Activated naive CD4-positive, alpha-beta T cell treated with anti-CD3 and anti-CD28 coated beads for 36 hours (primary cell): ENCODE results near the gene TM9SF1. TPM values are rescaled to one million over a fixed set of nuclear protein-coding genes. Genes with fewer than 3 reads are reported as not detected.

ENCODE experiments used
- CTCF ChIA-PET: fragments of 350-600 bp; sonication (Branson Sonifier 250); formaldehyde crosslinking; loops from one replicate; lab custom pipeline; 2021; ENCODE audit warnings: antibody characterized with exemption; lab: Charles Lee
- DNase-seq: peaks from one replicate; pipeline ENCODE4 v3.0.0-alpha.2; 2020
- H3K27ac Mint-ChIP-seq: one replicate; pipeline ENCODE4 v1.8.0; 2021; ENCODE audit warnings: mild to moderate bottlenecking, mixed read lengths
- H3K27me3 Mint-ChIP-seq: one replicate; pipeline ENCODE4 v1.8.0; 2021; ENCODE audit warnings: low read depth, mixed read lengths
- H3K36me3 Mint-ChIP-seq: one replicate; pipeline ENCODE4 v1.8.0; 2021; ENCODE audit warnings: low read depth, mixed read lengths
- H3K4me1 Mint-ChIP-seq: one replicate; pipeline ENCODE4 v1.8.0; 2021; ENCODE audit warnings: low read depth, mixed read lengths
- H3K4me3 Mint-ChIP-seq: one replicate; pipeline ENCODE4 v1.8.0; 2021; ENCODE audit warnings: mild to moderate bottlenecking, moderate library complexity, mixed read lengths
- H3K9me3 Mint-ChIP-seq: one replicate; pipeline ENCODE4 v1.8.0; 2021; ENCODE audit warnings: mixed read lengths
- intact Hi-C: fragments of 100-400 bp; cut with micrococcal nuclease; formaldehyde crosslinking; loops from one replicate; pipeline ENCODE4 v1.15.1; 2023
- total RNA-seq, 2 experiments: library from RNA; stranded (reverse); gene quantifications; one replicate each; pipeline ENCODE4 v1.2.3, GENCODE V29; 2021

Gene TM9SF1
- total RNA-seq, 2 experiments from 2014 or later = 14.7 to 15.1 TPM

DNA sequence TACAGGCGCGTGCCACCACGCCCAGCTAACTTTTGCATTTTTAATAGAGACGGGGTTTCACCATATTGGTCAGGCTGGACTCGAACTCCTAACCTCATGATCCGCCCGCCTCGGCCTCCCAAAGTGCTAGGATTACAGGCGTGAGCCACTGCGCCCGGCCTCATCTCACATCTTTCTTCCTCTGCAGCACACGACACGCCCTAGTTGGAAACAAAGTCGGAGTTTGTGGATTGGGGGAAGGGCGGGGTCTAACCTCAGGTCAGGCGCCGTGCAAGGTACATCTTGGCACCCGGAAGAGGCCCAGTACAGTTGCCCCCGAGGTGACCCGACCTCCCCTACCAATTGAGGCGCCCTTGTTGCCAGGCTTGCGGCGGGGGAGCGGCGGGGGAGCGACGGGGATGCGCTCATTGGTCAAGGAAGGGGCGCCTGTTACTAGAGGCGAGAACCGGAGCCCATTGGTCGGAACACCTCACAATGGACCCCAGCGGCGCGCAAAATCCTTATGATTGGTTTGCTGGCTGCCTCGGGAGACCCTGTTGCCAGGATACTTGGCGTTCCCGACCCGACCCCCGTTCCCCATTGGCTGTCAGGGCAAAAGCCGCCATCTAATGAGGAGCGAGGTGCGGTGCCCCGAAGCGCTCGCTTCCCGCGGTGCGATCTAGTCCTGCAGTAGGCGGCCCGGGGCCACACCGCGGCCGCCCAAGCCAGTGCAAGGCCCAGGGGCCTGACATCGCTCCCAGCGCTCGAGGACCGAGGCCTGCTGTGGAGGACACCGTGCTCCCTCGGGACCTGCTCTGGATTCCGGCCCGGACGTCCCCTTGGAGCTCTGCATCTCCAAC lies 23.6 kb downstream of the TM9SF1 start, which contains the start of gene REC8:
REC8 (plus strand) TSS at position 659 of the 839 bp plus-strand sequence. CDS start 473 bp downstream, outside the sequence.
- intact Hi-C loops = loop anchor here (1.0 kb wide), 1 partner anchor 17 kb away; the partner anchor contains the start of gene IPO4
- CTCF ChIA-PET = interaction anchor here (0.6 to 1.7 kb wide), 2 partner anchors 10 to 258 kb away, joined by 4 to 5 read pairs; no protein-coding TSS in a partner anchor
- Mint-ChIP-seq H3K9me3 (no peaks in the 10 kb centered on the region), H3K4me1 (peaks cover 22% of the 10 kb centered on the region), H3K4me3 (peak within 1 kb of the TSS; percentile 70), H3K36me3 (peaks cover 20% of the 10 kb centered on the region), H3K27me3 (no peaks in the 10 kb centered on the region), H3K27ac (peak within 1 kb of the TSS; percentile 75)
- peak; percentile 72 for DNase-seq

DNA sequence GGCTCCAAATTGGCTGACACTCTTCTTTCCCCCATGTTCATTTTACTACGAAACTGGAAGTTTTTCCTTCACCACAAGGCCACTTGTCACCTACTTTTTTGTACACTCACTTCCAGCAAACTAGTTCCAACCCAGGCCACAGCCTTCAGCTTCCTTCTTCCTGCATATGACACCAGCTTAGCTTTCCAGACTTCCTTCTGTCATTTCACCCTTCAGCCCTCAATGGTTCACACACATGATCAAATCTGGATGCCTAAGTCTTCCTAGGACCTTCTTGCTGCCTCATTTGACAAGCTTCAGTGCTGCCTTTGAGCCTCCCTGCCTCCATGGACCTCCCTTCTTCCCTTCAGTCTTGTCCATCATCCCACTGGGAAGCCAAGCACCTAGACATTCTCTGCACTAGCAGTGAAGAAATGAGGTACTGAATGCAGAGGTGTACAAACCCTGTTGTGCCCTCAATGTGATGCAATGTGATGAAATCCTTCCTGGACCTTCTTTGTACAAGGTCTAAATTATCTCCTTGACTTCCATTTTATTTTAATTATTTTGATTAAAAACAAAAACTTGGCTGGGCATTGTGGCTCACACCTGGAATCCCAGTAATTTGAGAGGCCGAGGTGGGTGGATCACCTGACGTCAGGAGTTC lies 27.6 kb downstream of the TM9SF1 start:
- DNase-seq = no peak
- Mint-ChIP-seq H3K9me3 (no peaks in the 10 kb centered on the region), H3K36me3 (peaks cover 47% of the 10 kb centered on the region), H3K27me3 (no peaks in the 10 kb centered on the region), H3K4me1 (peaks cover 50% of the 10 kb centered on the region), H3K4me3 (no peak overlapping the region), H3K27ac (peak overlapping the region; percentile 46)
- CTCF ChIA-PET = no interaction called here
- intact Hi-C loops = no loop called here

DNA sequence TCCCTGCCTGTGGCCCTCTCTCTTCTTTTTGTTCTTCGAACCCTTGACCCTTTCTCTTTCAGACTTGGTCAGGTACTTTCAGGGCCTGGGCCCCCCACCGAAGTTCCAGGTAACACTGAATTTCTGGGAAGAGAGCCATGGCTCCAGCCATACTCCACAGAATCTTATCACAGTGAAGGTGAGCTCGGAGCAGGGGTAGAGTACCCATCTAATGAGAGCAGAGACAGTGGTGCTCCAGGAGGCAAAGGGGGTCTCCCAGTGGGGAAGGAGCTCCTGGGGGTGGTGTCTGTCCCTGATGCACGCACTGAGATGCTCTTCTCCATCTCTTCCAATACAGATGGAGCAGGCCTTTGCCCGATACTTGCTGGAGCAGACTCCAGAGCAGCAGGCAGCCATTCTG lies 29.5 kb downstream of the TM9SF1 start:
- H3K27me3 Mint-ChIP-seq = no peaks in the 10 kb centered on the region
- no peaks in the 10 kb centered on the region for H3K9me3 Mint-ChIP-seq
- DNase-seq = no peak
- H3K27ac Mint-ChIP-seq = no peak overlapping the region
- intact Hi-C loops = no loop called here
- H3K4me1 Mint-ChIP-seq = peaks cover 52% of the 10 kb centered on the region
- no peak overlapping the region for H3K4me3 Mint-ChIP-seq
- peaks cover 57% of the 10 kb centered on the region for H3K36me3 Mint-ChIP-seq
- CTCF ChIA-PET = interaction anchor here (0.8 kb wide), 1 partner anchor 27 kb away, joined by 3 read pairs; no protein-coding TSS in a partner anchor

DNA sequence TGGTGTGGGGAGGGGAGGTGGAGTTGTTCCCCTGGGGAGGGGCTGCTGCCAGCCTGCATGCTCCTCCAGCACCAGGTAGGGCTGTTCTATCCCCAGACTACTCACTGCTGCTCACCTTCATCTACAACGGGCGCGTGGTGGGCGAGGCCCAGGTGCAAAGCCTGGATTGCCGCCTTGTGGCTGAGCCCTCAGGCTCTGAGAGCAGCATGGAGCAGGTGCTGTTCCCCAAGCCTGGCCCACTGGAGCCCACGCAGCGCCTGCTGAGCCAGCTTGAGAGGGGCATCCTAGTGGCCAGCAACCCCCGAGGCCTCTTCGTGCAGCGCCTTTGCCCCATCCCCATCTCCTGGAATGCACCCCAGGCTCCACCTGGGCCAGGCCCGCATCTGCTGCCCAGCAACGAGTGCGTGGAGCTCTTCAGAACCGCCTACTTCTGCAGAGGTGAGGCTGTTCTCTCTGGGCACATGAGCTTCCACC lies 30.7 kb downstream of the TM9SF1 start:
- Mint-ChIP-seq H3K36me3 (peaks cover 61% of the 10 kb centered on the region), H3K4me3 (no peak overlapping the region), H3K27me3 (no peaks in the 10 kb centered on the region), H3K4me1 (peaks cover 51% of the 10 kb centered on the region), H3K9me3 (no peaks in the 10 kb centered on the region), H3K27ac (no peak overlapping the region)
- intact Hi-C loops = loop anchor here (5.0 kb wide), 1 partner anchor 437 kb away; no protein-coding TSS in a partner anchor
- CTCF ChIA-PET = interaction anchor here (0.9 kb wide), 2 partner anchors 17 to 604 kb away, joined by 3 read pairs; partner anchors contain the start of gene RNF31
- no peak for DNase-seq

DNA sequence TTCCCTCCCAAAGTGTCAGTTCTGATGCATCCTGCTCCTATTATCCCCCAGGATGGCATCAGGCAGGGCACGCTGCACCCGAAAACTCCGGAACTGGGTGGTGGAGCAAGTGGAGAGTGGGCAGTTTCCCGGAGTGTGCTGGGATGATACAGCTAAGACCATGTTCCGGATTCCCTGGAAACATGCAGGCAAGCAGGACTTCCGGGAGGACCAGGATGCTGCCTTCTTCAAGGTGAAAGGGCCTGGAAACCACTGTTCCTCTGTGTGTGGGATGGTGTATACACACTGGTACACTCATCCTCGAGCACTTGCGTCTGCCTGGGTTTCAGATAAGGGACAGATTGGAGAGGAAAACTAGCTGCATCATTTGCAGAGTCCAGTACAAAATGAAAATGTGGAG lies 33.1 kb downstream of the TM9SF1 start:
- Mint-ChIP-seq H3K27me3 (no peaks in the 10 kb centered on the region), H3K4me1 (peaks cover 47% of the 10 kb centered on the region), H3K9me3 (no peaks in the 10 kb centered on the region), H3K36me3 (peaks cover 65% of the 10 kb centered on the region), H3K27ac (peak overlapping the region; percentile 100), H3K4me3 (peak overlapping the region; percentile 99)
- DNase-seq = peak; percentile 27
- intact Hi-C loops = loop anchor here (5.0 kb wide), 1 partner anchor 435 kb away; no protein-coding TSS in a partner anchor
- CTCF ChIA-PET = interaction anchor here (0.7 to 4.7 kb wide), 15 partner anchors 9 to 136 kb away, joined by 3 to 63 read pairs (median 9); partner anchors contain the start of genes DCAF11, DHRS1, EMC9 and NOP9

DNA sequence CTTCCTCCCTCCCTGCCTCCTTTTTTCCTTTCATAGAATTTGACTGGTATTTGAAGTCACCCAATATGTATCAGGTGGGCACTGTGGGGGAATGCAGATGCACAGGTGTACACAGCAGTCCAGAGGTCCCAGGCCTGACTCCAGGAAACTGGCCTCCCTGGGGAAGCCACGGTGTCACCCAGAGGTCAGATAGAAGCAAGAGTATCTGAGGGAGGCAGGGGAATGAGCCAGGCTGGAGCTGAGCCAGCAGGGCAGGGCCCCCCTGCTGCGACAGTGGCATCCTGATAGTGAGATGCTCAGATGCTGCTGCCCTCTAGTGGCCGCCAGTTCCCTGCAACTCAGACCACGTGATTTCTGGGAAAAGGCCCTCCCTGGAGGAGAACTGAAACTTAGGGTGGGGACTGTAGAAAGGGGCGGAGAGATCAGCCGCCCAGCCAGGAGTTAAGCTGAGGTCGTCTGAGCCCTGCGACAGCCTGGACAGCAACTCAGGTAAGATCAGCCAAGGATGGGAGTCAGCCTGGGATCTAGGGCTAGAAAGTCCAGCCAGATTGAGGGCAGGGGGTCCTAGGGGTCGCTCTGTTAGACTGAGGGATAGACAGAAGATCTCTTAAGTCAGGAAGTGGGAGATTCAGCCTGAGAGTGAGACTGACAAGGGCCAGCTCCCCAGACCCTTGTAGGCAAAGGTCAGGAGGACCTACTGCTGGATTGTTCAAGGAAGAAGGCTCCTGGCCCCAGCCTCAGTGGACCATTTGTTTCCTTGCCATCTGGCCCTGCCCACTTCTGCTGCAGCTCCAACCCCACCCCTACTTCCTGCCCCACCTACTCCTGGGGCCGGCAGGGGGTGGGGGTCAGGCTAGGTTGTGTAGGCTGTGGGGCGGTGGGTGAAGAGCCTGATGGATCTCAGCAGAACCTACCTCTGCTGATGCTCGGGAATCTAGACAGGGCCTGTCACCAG lies 34.1 kb downstream of the TM9SF1 start, which contains the start of gene IRF9:
IRF9 (plus strand) TSS at position 416 of the 955 bp plus-strand sequence. CDS start 880 bp downstream, outside the sequence.
- Mint-ChIP-seq H3K27ac (peak within 1 kb of the TSS; percentile 100), H3K4me3 (peak within 1 kb of the TSS; percentile 99), H3K27me3 (no peaks in the 10 kb centered on the region), H3K9me3 (no peaks in the 10 kb centered on the region), H3K4me1 (peaks cover 43% of the 10 kb centered on the region), H3K36me3 (peaks cover 66% of the 10 kb centered on the region)
- CTCF ChIA-PET = interaction anchor here (0.5 to 4.7 kb wide), 26 partner anchors 10 to 276 kb away, joined by 3 to 63 read pairs (median 6); partner anchors contain the start of genes CHMP4A, CIDEB, DCAF11 and DHRS1
- peak; percentile 99 for DNase-seq
- intact Hi-C loops = loop anchor here (1.0 to 5.0 kb wide), 22 partner anchors 14 to 840 kb away; partner anchors contain the start of genes CHMP4A, DCAF11, DHRS4L2 and EMC9

DNA sequence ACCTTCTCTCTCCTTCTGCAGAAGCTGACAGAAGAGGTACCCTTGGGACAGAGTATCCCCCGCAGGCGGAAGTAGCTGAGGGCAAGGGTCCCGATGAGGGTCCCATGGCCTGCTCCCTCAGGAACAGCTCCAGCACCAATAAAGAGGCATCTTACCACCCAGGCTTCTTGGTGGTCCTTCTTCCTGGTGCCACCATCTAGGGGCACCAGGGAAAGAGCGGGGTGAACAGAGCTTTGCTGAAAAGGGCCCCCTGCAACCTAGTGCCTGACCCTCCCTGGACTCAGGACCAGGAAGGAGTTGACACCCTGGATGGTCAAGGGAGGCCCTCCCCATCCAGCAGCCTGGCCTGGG lies 34.8 kb downstream of the TM9SF1 start:
- Mint-ChIP-seq H3K27me3 (no peaks in the 10 kb centered on the region), H3K4me3 (peak overlapping the region; percentile 99), H3K4me1 (peaks cover 40% of the 10 kb centered on the region), H3K36me3 (peaks cover 66% of the 10 kb centered on the region), H3K9me3 (no peaks in the 10 kb centered on the region), H3K27ac (peak overlapping the region; percentile 100)
- CTCF ChIA-PET = interaction anchor here (0.5 to 4.7 kb wide), 19 partner anchors 9 to 148 kb away, joined by 3 to 63 read pairs (median 9); partner anchors contain the start of genes CHMP4A, CIDEB, DCAF11 and DHRS1
- DNase-seq = no peak
- intact Hi-C loops = loop anchor here (2.0 to 5.0 kb wide), 3 partner anchors 52 to 840 kb away; partner anchors contain the start of genes CHMP4A and PABPN1

DNA sequence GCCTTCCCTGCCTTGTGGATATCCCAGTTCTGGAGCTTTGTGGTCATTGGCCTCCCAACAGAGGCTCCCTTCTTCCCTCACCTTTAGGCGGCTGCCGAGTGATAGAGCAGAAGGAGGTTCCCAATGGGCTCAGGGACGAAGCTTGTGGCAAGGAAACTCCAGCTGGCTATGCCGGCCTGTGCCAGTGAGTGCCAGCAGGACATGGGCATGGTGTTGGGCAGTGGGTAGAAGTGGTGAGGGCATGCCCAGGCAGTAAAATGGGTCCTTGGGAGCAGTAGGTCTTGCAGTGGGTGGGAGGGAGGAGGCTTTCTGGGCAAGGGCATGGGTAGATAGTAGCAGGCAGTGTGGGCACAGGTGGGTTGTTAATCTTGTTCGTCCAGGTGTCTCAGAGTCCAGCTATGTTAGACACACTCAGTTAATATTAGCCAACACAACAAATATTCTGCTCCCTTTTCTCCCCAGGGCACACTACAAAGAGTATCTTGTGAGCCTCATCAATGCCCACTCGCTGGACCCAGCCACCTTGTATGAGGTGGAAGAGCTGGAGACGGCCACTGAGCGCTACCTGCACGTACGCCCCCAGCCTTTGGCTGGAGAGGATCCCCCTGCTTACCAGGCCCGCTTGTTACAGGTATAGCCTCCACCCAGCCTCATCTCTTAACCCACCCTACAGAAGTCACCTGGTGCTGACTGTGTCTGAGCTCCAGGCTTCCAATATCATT lies 35.3 kb downstream of the TM9SF1 start:
- intact Hi-C loops = loop anchor here (2.0 to 5.0 kb wide), 3 partner anchors 53 to 839 kb away; partner anchors contain the start of genes CHMP4A and PABPN1
- no peak for DNase-seq
- H3K36me3 Mint-ChIP-seq = peaks cover 63% of the 10 kb centered on the region
- H3K4me3 Mint-ChIP-seq = no peak overlapping the region
- no peaks in the 10 kb centered on the region for H3K27me3 Mint-ChIP-seq
- no peaks in the 10 kb centered on the region for H3K9me3 Mint-ChIP-seq
- CTCF ChIA-PET = interaction anchor here (0.5 to 4.7 kb wide), 14 partner anchors 8 to 104 kb away, joined by 3 to 63 read pairs (median 13); partner anchors contain the start of genes CHMP4A, DCAF11, EMC9 and IPO4
- peaks cover 36% of the 10 kb centered on the region for H3K4me1 Mint-ChIP-seq
- peak overlapping the region; percentile 100 for H3K27ac Mint-ChIP-seq

DNA sequence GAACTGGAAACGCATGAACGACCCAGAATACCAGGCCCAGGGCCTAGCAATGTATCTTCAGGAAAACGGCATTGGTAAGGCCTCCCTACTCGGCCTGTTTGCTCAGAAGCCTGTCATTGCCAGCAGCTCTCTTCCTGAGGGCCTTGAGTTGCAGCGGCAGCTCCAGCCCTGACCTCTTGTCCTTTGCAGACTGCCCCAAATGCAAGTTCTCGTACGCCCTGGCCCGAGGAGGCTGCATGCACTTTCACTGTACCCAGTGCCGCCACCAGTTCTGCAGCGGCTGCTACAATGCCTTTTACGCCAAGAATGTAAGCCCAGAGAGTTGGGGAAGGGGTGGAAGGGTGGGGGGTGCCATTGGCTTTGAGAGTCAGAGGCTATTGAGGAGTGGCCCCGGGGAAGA lies 37.9 kb downstream of the TM9SF1 start:
- Mint-ChIP-seq H3K36me3 (peaks cover 53% of the 10 kb centered on the region), H3K27ac (peak overlapping the region; percentile 21), H3K4me3 (no peak overlapping the region), H3K4me1 (peaks cover 15% of the 10 kb centered on the region), H3K27me3 (no peaks in the 10 kb centered on the region), H3K9me3 (no peaks in the 10 kb centered on the region)
- intact Hi-C loops = no loop called here
- CTCF ChIA-PET = no interaction called here
- no peak for DNase-seq

DNA sequence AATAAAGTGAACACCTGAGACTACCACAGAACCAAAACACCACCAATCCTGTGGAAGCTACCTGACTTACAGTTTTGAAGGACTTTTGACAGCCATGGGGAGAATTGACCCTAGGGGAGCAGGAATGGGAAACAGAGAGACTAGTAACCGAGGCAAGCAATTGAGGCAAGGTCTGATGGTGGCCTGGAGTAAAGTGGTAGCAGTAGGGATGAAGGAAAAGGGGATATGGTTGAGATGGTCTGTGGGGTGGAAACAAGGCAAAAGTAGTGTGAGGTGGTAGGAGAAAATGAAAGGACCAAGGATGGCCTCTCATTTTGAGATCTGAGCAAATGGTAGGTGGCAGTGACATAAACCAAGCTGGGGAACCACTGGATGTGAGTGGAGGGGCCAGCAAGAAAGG lies 38.4 kb downstream of the TM9SF1 start:
- peaks cover 51% of the 10 kb centered on the region for H3K36me3 Mint-ChIP-seq

More for the DNA sequence above, 38.4 kb downstream of the TM9SF1 start:
- Mint-ChIP-seq H3K27ac (peak overlapping the region; percentile 11), H3K27me3 (no peaks in the 10 kb centered on the region), H3K4me1 (peaks cover 10% of the 10 kb centered on the region), H3K9me3 (no peaks in the 10 kb centered on the region), H3K4me3 (no peak overlapping the region)
- CTCF ChIA-PET = no interaction called here
- intact Hi-C loops = no loop called here
- DNase-seq = no peak
